Panc1 (cell line): ENCODE results near the gene METTL5. TPM values are rescaled to one million over a fixed set of nuclear protein-coding genes. Genes with fewer than 3 reads are reported as not detected.

Experiments
- ATAC-seq: fragments of 200-7000 bp; cut with Tn5 transposase; 2 replicates; pipeline ENCODE4 v1.9.1; 2020; ENCODE audit warnings: mild to moderate bottlenecking, moderate library complexity
- Bru-seq: library from RNA; stranded (reverse); fragments of 400-500 nt; gene quantifications from one replicate; lab custom pipeline; 2021; lab: Mats Ljungman, UMichigan
- BruChase-seq, 2 experiments: library from RNA; stranded (reverse); fragments of 400-500 nt; gene quantifications; one replicate each; lab custom pipeline; 2021; lab: Mats Ljungman, UMichigan
- BruUV-seq: library from RNA; stranded (reverse); fragments of 400-500 nt; replicated peaks from 2 replicates; lab custom pipeline; 2021; lab: Mats Ljungman, UMichigan
- CTCF ChIA-PET: fragments of 300-600 bp; sonication (Branson Sonifier 250); formaldehyde crosslinking; loops from one replicate; lab custom pipeline; 2022; ENCODE audit warnings: antibody characterized with exemption; lab: Charles Lee
- POLR2A ChIA-PET: fragments of 300-600 bp; sonication (Branson Sonifier 250); formaldehyde crosslinking; loops from one replicate; lab custom pipeline; 2022; ENCODE audit warnings: antibody characterized with exemption; lab: Charles Lee
- DNase-seq: peaks from one replicate; pipeline ENCODE4 v3.0.0-alpha.2; 2010; ENCODE audit warnings: low read depth, low spot score
- H3K27ac ChIP-seq: 2 replicates; pipeline ENCODE4 v1.5.1; 2011; ENCODE audit warnings: mild to moderate bottlenecking, low read length, inconsistent platforms
- H3K27me3 ChIP-seq: fragments of 200-500 bp; sonication (Bioruptor generic); 2 replicates; pipeline ENCODE4 v1.6.0; 2014; ENCODE audit warnings: low read length, inconsistent platforms; ENCODE audit not compliant: control insufficient read depth, insufficient read depth
- H3K36me3 ChIP-seq: fragments of 200-500 bp; sonication (Bioruptor generic); 2 replicates; pipeline ENCODE4 v1.5.1; 2014; ENCODE audit warnings: inconsistent platforms, mild to moderate bottlenecking, low read length, moderate library complexity; ENCODE audit not compliant: control insufficient read depth, insufficient read depth
- H3K4me1 ChIP-seq: 2 replicates; pipeline ENCODE4 v1.5.1; 2011; ENCODE audit warnings: inconsistent platforms, mild to moderate bottlenecking, low read length, moderate library complexity; ENCODE audit not compliant: control insufficient read depth, insufficient read depth
- H3K4me3 ChIP-seq, 2 experiments: 2 replicates each; pipeline ENCODE4 v1.5.1; 2011 to 2012; ENCODE audit warnings: low read depth in 2 of 2, low read length in 2 of 2, mild to moderate bottlenecking in 2 of 2, inconsistent platforms in 1 of 2, moderate library complexity in 1 of 2
- H3K9me3 ChIP-seq: fragments of 200-500 bp; sonication (Bioruptor generic); 2 replicates; pipeline ENCODE4 v1.5.1; 2014; ENCODE audit warnings: low read depth, mild to moderate bottlenecking, inconsistent platforms, low read length, moderate library complexity; ENCODE audit not compliant: control insufficient read depth, insufficient read depth
- POLR2AphosphoS5 ChIP-seq: IDR thresholded peaks from 2 replicates; pipeline ENCODE4 v1.6.1; 2012; ENCODE audit warnings: mild to moderate bottlenecking, low read depth, low read length, moderate library complexity
- SIN3A ChIP-seq: IDR thresholded peaks from 2 replicates; pipeline ENCODE4 v1.6.1; 2012; ENCODE audit warnings: low read depth, mild to moderate bottlenecking, low read length, moderate library complexity, borderline replicate concordance; ENCODE audit not compliant: insufficient read depth
- TCF7L2 ChIP-seq: IDR thresholded peaks from 2 replicates; pipeline ENCODE4 v1.6.1; 2011; ENCODE audit warnings: mild to moderate bottlenecking, low read depth, low read length, inconsistent platforms
- in situ Hi-C: cut with HindIII; loops from 2 replicates; pipeline ENCODE4 v1.10.0; 2016; ENCODE audit warnings: low sequenced_read_pairs, low pct_unique_long_range_greater_than_20kb
- intact Hi-C: fragments of 100-400 bp; cut with micrococcal nuclease; formaldehyde crosslinking; loops from one replicate; pipeline ENCODE4 v1.10.0; 2022; ENCODE audit not compliant: unreplicated experiment
- long read RNA-seq: library from polyadenylated mRNA; unstranded; transcript quantifications from one replicate; pipeline ENCODE4 v2.0.0, GENCODE V29; 2021; ENCODE audit not compliant: unreplicated experiment
- polyA plus RNA-seq: library from polyadenylated mRNA; unstranded; fragments of >200 nt; gene quantifications from one replicate; pipeline ENCODE4 v1.2.1, GENCODE V29; 2012; ENCODE audit warnings: missing spikeins; ENCODE audit not compliant: insufficient read length
- total RNA-seq: library from RNA; stranded (reverse); gene quantifications from one replicate; pipeline ENCODE4 v1.2.1, GENCODE V29; 2021; ENCODE audit not compliant: unreplicated experiment
- TF ChIP-seq, protein P1 (sequence below): fragments of 450-650 bp; IDR thresholded peaks from 2 replicates; pipeline ENCODE4 v1.5.1; 2017; ENCODE audit warnings: mild to moderate bottlenecking
- TF ChIP-seq, protein P2 (sequence below), 2 experiments: IDR thresholded peaks; 2 replicates each; pipeline ENCODE4 v1.6.1; 2011 to 2012; ENCODE audit warnings: low read depth in 2 of 2, control low read depth in 1 of 2, low read length in 1 of 2, mild to moderate bottlenecking in 1 of 2, moderate library complexity in 1 of 2; ENCODE audit not compliant: insufficient read depth in 1 of 2

Gene METTL5
- total RNA-seq (81.4 TPM), Bru-seq, nascent RNA (percentile 76 among the genes with signal in this experiment), BruChase-seq, experiment 1, labeled RNA remaining after a 2-hour chase (percentile 75 among the genes with signal in this experiment), BruChase-seq, experiment 2, labeled RNA remaining after a 6-hour chase (percentile 75 among the genes with signal in this experiment)
- polyA plus RNA-seq, result 58.1 TPM
- long read RNA-seq, transcript METTL5-206 (8 exons, 880 nt), result minor isoform, 16 of 113 reads
- long read RNA-seq, transcript METTL5-203 (8 exons, 800 nt), result major isoform, 32 of 113 reads
- long read RNA-seq, transcript METTL5-201 (7 exons, 1,010 nt), result minor isoform, 17 of 113 reads
- long read RNA-seq, partial matches to known transcripts, result 32 of 113 reads
- long read RNA-seq, other reads (novel, unspliced or antisense), result 13 of 113 reads

DNA sequence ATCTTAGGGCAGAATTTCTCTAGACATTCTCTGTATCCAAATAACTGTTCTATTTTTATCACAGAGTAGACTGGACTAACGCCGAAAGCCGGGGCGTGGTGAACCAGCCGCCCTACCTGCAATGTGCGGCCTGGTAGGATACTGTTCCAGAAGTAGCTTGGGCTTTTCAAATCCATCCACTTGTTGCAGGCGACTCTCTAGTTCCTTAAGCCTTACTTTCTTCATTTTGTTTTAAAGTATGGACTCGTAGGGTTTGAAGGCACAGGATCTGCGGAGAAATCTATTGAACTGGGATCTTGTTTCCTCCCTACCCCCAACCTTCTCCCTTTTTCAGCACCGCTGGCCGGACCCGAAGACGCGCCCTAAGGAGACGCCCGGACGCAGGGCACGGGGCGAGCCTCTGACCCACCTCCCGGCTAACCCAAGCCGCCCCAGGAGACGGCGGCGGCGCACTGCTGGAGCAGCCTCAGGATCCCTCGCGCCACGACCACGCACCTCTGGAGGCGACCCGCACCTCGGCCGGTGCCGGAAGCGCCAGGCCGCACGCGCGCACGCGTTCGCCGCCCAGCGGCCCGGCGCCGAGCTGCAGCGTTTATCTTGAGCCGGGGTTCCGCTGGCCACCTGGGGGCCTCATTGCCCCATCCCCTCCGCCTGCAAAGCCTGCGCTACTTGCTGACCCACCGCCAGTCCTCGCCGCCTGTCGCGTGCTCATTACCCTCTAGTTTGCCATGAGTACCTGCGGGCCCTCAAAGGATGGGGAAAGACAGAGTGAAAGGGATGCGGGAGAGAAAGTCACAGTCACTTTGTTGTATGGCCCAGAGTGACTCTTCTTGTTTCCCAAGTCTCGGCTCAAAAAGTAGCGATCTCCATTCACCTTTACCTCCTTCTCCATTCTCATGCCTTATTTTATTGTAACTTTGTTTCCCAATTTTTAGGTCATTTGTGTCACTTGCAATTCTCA is at the start of gene METTL5:
Gene METTL5, minus strand, starts transcription at position 533 of the 961 bp plus-strand sequence. Its CDS starts 308 bp downstream, at position 225.
- no peaks in the 10 kb centered on the region for H3K36me3 ChIP-seq
- BruUV-seq, result no TSS peak
- ChIA-PET CTCF (interaction anchor here (0.6 to 2.0 kb wide), 3 partner anchors 53 to 128 kb away, joined by 4 to 6 read pairs (median 6); no protein-coding TSS in a partner anchor), POLR2A (interaction anchor here (0.6 kb wide), 1 partner anchor 49 kb away, joined by 3 read pairs; no protein-coding TSS in a partner anchor)
- no peaks in the 10 kb centered on the region for H3K27me3 ChIP-seq
- H3K4me1 ChIP-seq, result peaks cover 15% of the 10 kb centered on the region
- intact Hi-C loops (loop anchor here (5.0 kb wide), 2 partner anchors 53 to 103 kb away; no protein-coding TSS in a partner anchor), in situ Hi-C loops (no loop called here)
- H3K9me3 ChIP-seq, result no peaks in the 10 kb centered on the region
- peak; percentile 82 for TF ChIP-seq POLR2AphosphoS5
- TF ChIP-seq, protein P1, sequence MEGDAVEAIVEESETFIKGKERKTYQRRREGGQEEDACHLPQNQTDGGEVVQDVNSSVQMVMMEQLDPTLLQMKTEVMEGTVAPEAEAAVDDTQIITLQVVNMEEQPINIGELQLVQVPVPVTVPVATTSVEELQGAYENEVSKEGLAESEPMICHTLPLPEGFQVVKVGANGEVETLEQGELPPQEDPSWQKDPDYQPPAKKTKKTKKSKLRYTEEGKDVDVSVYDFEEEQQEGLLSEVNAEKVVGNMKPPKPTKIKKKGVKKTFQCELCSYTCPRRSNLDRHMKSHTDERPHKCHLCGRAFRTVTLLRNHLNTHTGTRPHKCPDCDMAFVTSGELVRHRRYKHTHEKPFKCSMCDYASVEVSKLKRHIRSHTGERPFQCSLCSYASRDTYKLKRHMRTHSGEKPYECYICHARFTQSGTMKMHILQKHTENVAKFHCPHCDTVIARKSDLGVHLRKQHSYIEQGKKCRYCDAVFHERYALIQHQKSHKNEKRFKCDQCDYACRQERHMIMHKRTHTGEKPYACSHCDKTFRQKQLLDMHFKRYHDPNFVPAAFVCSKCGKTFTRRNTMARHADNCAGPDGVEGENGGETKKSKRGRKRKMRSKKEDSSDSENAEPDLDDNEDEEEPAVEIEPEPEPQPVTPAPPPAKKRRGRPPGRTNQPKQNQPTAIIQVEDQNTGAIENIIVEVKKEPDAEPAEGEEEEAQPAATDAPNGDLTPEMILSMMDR, result peak; percentile 100
- TF ChIP-seq SIN3A, result peak; percentile 92; the same call in 1 of the 2 replicates
- TF ChIP-seq, protein P2, sequence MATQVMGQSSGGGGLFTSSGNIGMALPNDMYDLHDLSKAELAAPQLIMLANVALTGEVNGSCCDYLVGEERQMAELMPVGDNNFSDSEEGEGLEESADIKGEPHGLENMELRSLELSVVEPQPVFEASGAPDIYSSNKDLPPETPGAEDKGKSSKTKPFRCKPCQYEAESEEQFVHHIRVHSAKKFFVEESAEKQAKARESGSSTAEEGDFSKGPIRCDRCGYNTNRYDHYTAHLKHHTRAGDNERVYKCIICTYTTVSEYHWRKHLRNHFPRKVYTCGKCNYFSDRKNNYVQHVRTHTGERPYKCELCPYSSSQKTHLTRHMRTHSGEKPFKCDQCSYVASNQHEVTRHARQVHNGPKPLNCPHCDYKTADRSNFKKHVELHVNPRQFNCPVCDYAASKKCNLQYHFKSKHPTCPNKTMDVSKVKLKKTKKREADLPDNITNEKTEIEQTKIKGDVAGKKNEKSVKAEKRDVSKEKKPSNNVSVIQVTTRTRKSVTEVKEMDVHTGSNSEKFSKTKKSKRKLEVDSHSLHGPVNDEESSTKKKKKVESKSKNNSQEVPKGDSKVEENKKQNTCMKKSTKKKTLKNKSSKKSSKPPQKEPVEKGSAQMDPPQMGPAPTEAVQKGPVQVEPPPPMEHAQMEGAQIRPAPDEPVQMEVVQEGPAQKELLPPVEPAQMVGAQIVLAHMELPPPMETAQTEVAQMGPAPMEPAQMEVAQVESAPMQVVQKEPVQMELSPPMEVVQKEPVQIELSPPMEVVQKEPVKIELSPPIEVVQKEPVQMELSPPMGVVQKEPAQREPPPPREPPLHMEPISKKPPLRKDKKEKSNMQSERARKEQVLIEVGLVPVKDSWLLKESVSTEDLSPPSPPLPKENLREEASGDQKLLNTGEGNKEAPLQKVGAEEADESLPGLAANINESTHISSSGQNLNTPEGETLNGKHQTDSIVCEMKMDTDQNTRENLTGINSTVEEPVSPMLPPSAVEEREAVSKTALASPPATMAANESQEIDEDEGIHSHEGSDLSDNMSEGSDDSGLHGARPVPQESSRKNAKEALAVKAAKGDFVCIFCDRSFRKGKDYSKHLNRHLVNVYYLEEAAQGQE (IDR thresholded peaks at IDR 0.05; ENCODE audit: insufficient read depth in 1 of 2, low read depth in 2 of 2, low read length in 1 of 2), result peak in 1 of 2 experiments; percentile 51; a peak in 1 of 4 replicates
- TF ChIP-seq TCF7L2, result peak; percentile 35; the same call in 1 of the 2 replicates
- H3K4me3 ChIP-seq, result peak within 1 kb of the TSS; percentile 75 to 93
- DNase-seq, result peak; percentile 50
- peak; percentile 84 for ATAC-seq
- H3K27ac ChIP-seq, result peak within 1 kb of the TSS; percentile 93

DNA sequence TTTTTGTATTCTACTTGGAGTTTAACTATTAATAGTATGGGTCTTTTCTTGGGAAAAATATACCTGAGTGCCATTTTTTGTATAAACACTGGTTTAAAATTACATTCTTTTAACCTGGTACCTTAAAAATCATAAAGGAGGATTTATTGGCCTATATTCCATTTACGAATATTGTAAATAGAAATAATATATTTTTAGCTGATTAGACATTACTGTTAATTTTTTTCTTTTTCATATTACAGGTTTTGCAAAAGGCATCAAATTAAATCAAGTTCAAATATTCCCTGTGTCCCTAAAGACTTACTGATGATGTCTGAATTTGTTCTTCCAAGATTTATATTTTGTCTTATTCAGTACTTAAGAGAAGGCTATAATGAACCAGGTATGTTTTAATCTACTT is 47.3 kb upstream of the METTL5 start:
- ChIA-PET POLR2A (interaction anchor here (0.6 kb wide), 1 partner anchor 88 kb away, joined by 3 read pairs; no protein-coding TSS in a partner anchor), CTCF (no interaction called here)
- no peak for ATAC-seq
- no peak for DNase-seq
- H3K36me3 ChIP-seq, result no peaks in the 10 kb centered on the region
- no peak for TF ChIP-seq TCF7L2
- TF ChIP-seq, protein P2 (IDR thresholded peaks at IDR 0.05; ENCODE audit: insufficient read depth in 1 of 2, low read depth in 2 of 2, low read length in 1 of 2), result no peak
- no peak for TF ChIP-seq POLR2AphosphoS5
- TF ChIP-seq, protein P1, result no peak
- intact Hi-C loops, result no loop called here
- H3K27ac ChIP-seq, result no peak overlapping the region
- no peaks in the 10 kb centered on the region for H3K9me3 ChIP-seq
- H3K4me1 ChIP-seq, result no peaks in the 10 kb centered on the region; the same call in 1 of the 2 replicates
- no TSS peak for BruUV-seq
- H3K4me3 ChIP-seq, result no peak overlapping the region
- no peaks in the 10 kb centered on the region for H3K27me3 ChIP-seq
- in situ Hi-C loops, result no loop called here
